HL-60 (cell line): ENCODE results near the gene ZDHHC24.

ENCODE experiments used
- CTCF ChIP-seq: IDR thresholded peaks from one replicate; pipeline ENCODE4 v1.5.1; 2011; ENCODE audit warnings: low read length, control low read depth, inconsistent platforms; ENCODE audit not compliant: insufficient read depth
- GABPA ChIP-seq: IDR thresholded peaks from 2 replicates; pipeline ENCODE4 v1.6.1; 2012; ENCODE audit warnings: low read depth
- POLR2AphosphoS5 ChIP-seq: IDR thresholded peaks from 2 replicates; pipeline ENCODE4 v1.6.1; 2012; ENCODE audit warnings: low read depth
- REST ChIP-seq: IDR thresholded peaks from 2 replicates; pipeline ENCODE4 v1.6.1; 2012; ENCODE audit warnings: low read depth; ENCODE audit not compliant: insufficient replicate concordance
- SPI1 ChIP-seq: IDR thresholded peaks from 2 replicates; pipeline ENCODE4 v1.6.1; 2012; ENCODE audit warnings: low read depth, mild to moderate bottlenecking, borderline replicate concordance

- TF ChIP-seq POLR2AphosphoS5 (no peak), CTCF (no peak), REST (no peak), SPI1 (no peak), GABPA (no peak)
Measured at GRCh38 chr11:66497206-66497605, 48.6 kb downstream of the ZDHHC24 start.
